GM10847 (cell line): ENCODE results near the gene RASSF5.

Experiments
- POLR2A ChIP-seq: IDR thresholded peaks from 2 replicates; pipeline ENCODE4 v1.6.1; 2011; ENCODE audit not compliant: insufficient read length; ENCODE audit errors: extremely low read depth

Gene RASSF5

GRCh38 chr1:206470692-206471414 lies 36.5 kb upstream of the RASSF5 start:
- no peak for TF ChIP-seq POLR2A

- TF ChIP-seq POLR2A: no peak
Observed at GRCh38 chr1:206471415-206471801, 35.9 kb upstream of the RASSF5 start.

GRCh38 chr1:206472024-206472423 lies 35.3 kb upstream of the RASSF5 start:
- no peak for TF ChIP-seq POLR2A

GRCh38 chr1:206472454-206472853 lies 34.9 kb upstream of the RASSF5 start:
- TF ChIP-seq POLR2A: no peak

GRCh38 chr1:206472886-206473285 lies 34.4 kb upstream of the RASSF5 start:
- TF ChIP-seq POLR2A: no peak

- no peak for TF ChIP-seq POLR2A
Observed at GRCh38 chr1:206476058-206476457, 31.3 kb upstream of the RASSF5 start.

- no peak for TF ChIP-seq POLR2A
Observed at GRCh38 chr1:206476591-206476990, 30.7 kb upstream of the RASSF5 start.

- TF ChIP-seq POLR2A: no peak
Observed at GRCh38 chr1:206477110-206477509, 30.2 kb upstream of the RASSF5 start.

GRCh38 chr1:206477581-206478380 lies 29.6 kb upstream of the RASSF5 start:
- TF ChIP-seq POLR2A: no peak

- no peak for TF ChIP-seq POLR2A
Observed at GRCh38 chr1:206478746-206479145, 28.6 kb upstream of the RASSF5 start.

GRCh38 chr1:206479183-206480125 lies 27.9 kb upstream of the RASSF5 start:
- no peak for TF ChIP-seq POLR2A

GRCh38 chr1:206480211-206480610 lies 27.1 kb upstream of the RASSF5 start:
- no peak for TF ChIP-seq POLR2A

- TF ChIP-seq POLR2A: no peak
Observed at GRCh38 chr1:206482611-206483010, 24.7 kb upstream of the RASSF5 start.

GRCh38 chr1:206484901-206485300 lies 22.4 kb upstream of the RASSF5 start:
- no peak for TF ChIP-seq POLR2A

- TF ChIP-seq POLR2A: no peak
Observed at GRCh38 chr1:206486995-206487788, 20.1 kb upstream of the RASSF5 start.
